OCI-LY1 (cell line): Measurements from ENCODE around the gene LBX2.

Experiments used
- H2AFZ ChIP-seq: fragments of 200-600 bp; sonication (generic), shearing (Covaris generic); 2 replicates; pipeline ENCODE4 v1.6.0; 2014; ENCODE audit warnings: antibody characterized with exemption, mild to moderate bottlenecking, low read length
- H3F3A ChIP-seq: fragments of 200-600 bp; sonication (generic), shearing (Covaris generic); 2 replicates; pipeline ENCODE4 v1.6.0; 2014; ENCODE audit warnings: mild to moderate bottlenecking, antibody characterized with exemption, low read length, moderate library complexity; ENCODE audit not compliant: insufficient read depth
- H3K27ac ChIP-seq: fragments of 200-600 bp; sonication (generic); 2 replicates; pipeline ENCODE4 v1.5.1; 2014; ENCODE audit warnings: low read length, mixed run types, mild to moderate bottlenecking, low read depth; ENCODE audit not compliant: poor library complexity, severe bottlenecking
- H3K27me3 ChIP-seq: fragments of 200-600 bp; sonication (generic); 2 replicates; pipeline ENCODE4 v1.6.0; 2014; ENCODE audit warnings: antibody characterized with exemption, mild to moderate bottlenecking, low read length, moderate library complexity; ENCODE audit not compliant: insufficient read depth
- H3K36me3 ChIP-seq: fragments of 200-600 bp; sonication (generic); 2 replicates; pipeline ENCODE4 v1.6.1; 2014; ENCODE audit warnings: mild to moderate bottlenecking, antibody characterized with exemption, low read length, moderate library complexity, mixed read lengths; ENCODE audit not compliant: insufficient read depth
- H3K4me1 ChIP-seq: fragments of 200-600 bp; sonication (generic); 2 replicates; pipeline ENCODE4 v1.5.1; 2014; ENCODE audit warnings: mild to moderate bottlenecking, low read length, moderate library complexity; ENCODE audit not compliant: insufficient read depth, severe bottlenecking
- H3K4me2 ChIP-seq: fragments of 200-600 bp; sonication (generic), shearing (Covaris generic); 2 replicates; pipeline ENCODE4 v1.6.1; 2014; ENCODE audit warnings: low read length
- H3K4me3 ChIP-seq: fragments of 200-600 bp; sonication (generic); 2 replicates; pipeline ENCODE4 v1.5.1; 2014; ENCODE audit warnings: low read length, low read depth, mild to moderate bottlenecking, mixed read lengths; ENCODE audit not compliant: poor library complexity, severe bottlenecking
- H3K79me2 ChIP-seq: fragments of 200-600 bp; shearing (Covaris generic); 2 replicates; pipeline ENCODE4 v1.6.1; 2016; ENCODE audit warnings: mixed run types, low read length, mixed read lengths; ENCODE audit not compliant: insufficient read depth
- H3K9ac ChIP-seq: fragments of 200-600 bp; sonication (generic), shearing (Covaris generic); 2 replicates; pipeline ENCODE4 v1.6.1; 2014; ENCODE audit warnings: mild to moderate bottlenecking, low read length, mixed read lengths
- H3K9me2 ChIP-seq: fragments of 200-600 bp; sonication (generic), shearing (Covaris generic); 2 replicates; pipeline ENCODE4 v1.6.1; 2014; ENCODE audit warnings: low read depth, mild to moderate bottlenecking, low read length, mixed read lengths
- H3K9me3 ChIP-seq: fragments of 200-600 bp; shearing (Covaris generic); 2 replicates; pipeline ENCODE4 v1.6.1; 2014; ENCODE audit warnings: low read length, mixed read lengths
- H4K20me1 ChIP-seq: fragments of 200-600 bp; sonication (generic), shearing (Covaris generic); 2 replicates; pipeline ENCODE4 v1.6.0; 2016; ENCODE audit warnings: mild to moderate bottlenecking, low read length; ENCODE audit not compliant: insufficient read depth
- CTCF ChIP-seq: fragments of 200-600 bp; sonication (generic), shearing (Covaris generic); IDR thresholded peaks from 2 replicates; pipeline ENCODE4 v1.5.1; 2017; ENCODE audit warnings: mild to moderate bottlenecking, antibody characterized with exemption, low read length, moderate library complexity, mixed read lengths
- EZH2 ChIP-seq: fragments of 200-600 bp; sonication (generic), shearing (Covaris generic); IDR thresholded peaks from 2 replicates; pipeline ENCODE4 v1.8.0; 2017; ENCODE audit warnings: borderline replicate concordance, mixed run types, mild to moderate bottlenecking, antibody characterized with exemption, low read length, moderate library complexity, mixed read lengths

The LBX2 gene

GRCh38 chr2:74535440-74535965 is 36.1 kb upstream of the LBX2 start:
- no peaks in the 10 kb centered on the region for H3K79me2 ChIP-seq
- no peak overlapping the region for H3K27ac ChIP-seq
- no peak overlapping the region for H2AFZ ChIP-seq
- peaks cover 22% of the 10 kb centered on the region for H3K36me3 ChIP-seq
- H3K4me1 ChIP-seq, result peaks cover 20% of the 10 kb centered on the region
- H3K27me3 ChIP-seq, result no peaks in the 10 kb centered on the region
- H3K4me2 ChIP-seq, result no peak overlapping the region
- no peaks in the 10 kb centered on the region for H3K9me2 ChIP-seq
- no peak overlapping the region for H3K4me3 ChIP-seq
- no peak overlapping the region for H3K9ac ChIP-seq
- no peaks in the 10 kb centered on the region for H3K9me3 ChIP-seq
- TF ChIP-seq CTCF (no peak), EZH2 (no peak)
- H4K20me1 ChIP-seq, result no peaks in the 10 kb centered on the region
- H3F3A ChIP-seq, result no peaks in the 10 kb centered on the region

- Histone ChIP-seq H3K27me3 (no peaks in the 10 kb centered on the region), H3K79me2 (no peaks in the 10 kb centered on the region), H3K9me2 (no peaks in the 10 kb centered on the region), H2AFZ (no peak overlapping the region), H3K4me3 (no peak overlapping the region), H3K4me1 (peaks cover 20% of the 10 kb centered on the region), H3K4me2 (no peak overlapping the region), H3K36me3 (peaks cover 22% of the 10 kb centered on the region), H3F3A (no peaks in the 10 kb centered on the region), H3K27ac (no peak overlapping the region), H3K9me3 (no peaks in the 10 kb centered on the region), H3K9ac (no peak overlapping the region), H4K20me1 (no peaks in the 10 kb centered on the region)
- TF ChIP-seq EZH2, result no peak
- TF ChIP-seq CTCF, result no peak
Observed at GRCh38 chr2:74534411-74534810, 35.0 kb upstream of the LBX2 start.

- Histone ChIP-seq H3K9ac (no peak overlapping the region), H4K20me1 (no peaks in the 10 kb centered on the region), H3K27me3 (no peaks in the 10 kb centered on the region), H3K36me3 (peaks cover 27% of the 10 kb centered on the region), H3K4me2 (no peak overlapping the region), H3K9me2 (no peaks in the 10 kb centered on the region), H3K79me2 (peaks cover 8% of the 10 kb centered on the region), H3F3A (no peaks in the 10 kb centered on the region), H3K4me3 (no peak overlapping the region), H2AFZ (no peak overlapping the region), H3K9me3 (no peaks in the 10 kb centered on the region), H3K27ac (no peak overlapping the region), H3K4me1 (peaks cover 20% of the 10 kb centered on the region)
- no peak for TF ChIP-seq EZH2
- TF ChIP-seq CTCF, result no peak
Observed at GRCh38 chr2:74533464-74533863, 34.1 kb upstream of the LBX2 start.
